HepG2 (cell line): Measurements from ENCODE around the gene SLC29A3. TPM values are rescaled to one million over a fixed set of nuclear protein-coding genes. Genes with fewer than 3 reads are reported as not detected.

Experiments used
- ADNP ChIP-seq: sonication (generic); formaldehyde crosslinking; IDR thresholded peaks from 2 replicates; pipeline ENCODE4 v1.4.0; 2020; ENCODE audit warnings: missing genetic modification reagents
- CEBPG ChIP-seq: IDR thresholded peaks from 2 replicates; pipeline ENCODE4 v1.6.1; 2016
- CHD4 ChIP-seq: fragments of 200-600 bp; sonication (generic); IDR thresholded peaks from 2 replicates; pipeline ENCODE4 v1.7.0; 2017; ENCODE audit warnings: mild to moderate bottlenecking, low read length, borderline replicate concordance
- CREB1 ChIP-seq, 2 experiments: fragments of 450-650 bp in 1 of 2; IDR thresholded peaks; 2 replicates each; pipeline ENCODE4 v1.6.1; 2016 to 2017; ENCODE audit warnings: control low read depth in 1 of 2, mild to moderate bottlenecking in 1 of 2, missing compliant biosample characterization in 1 of 2, missing genetic modification characterization in 1 of 2
- GLI4 ChIP-seq: sonication (generic); formaldehyde crosslinking; IDR thresholded peaks from 2 replicates; pipeline ENCODE4 v1.5.1; 2020; ENCODE audit warnings: missing genetic modification reagents, mild to moderate bottlenecking, moderate library complexity, borderline replicate concordance
- HMGXB3 ChIP-seq: sonication (generic); formaldehyde crosslinking; IDR thresholded peaks from 2 replicates; pipeline ENCODE4 v1.4.0; 2020; ENCODE audit warnings: missing genetic modification reagents, borderline replicate concordance
- KAT8 ChIP-seq: IDR thresholded peaks from 2 replicates; pipeline ENCODE4 v1.6.1; 2016; ENCODE audit warnings: missing genetic modification reagents, missing compliant biosample characterization
- KMT2B ChIP-seq: IDR thresholded peaks from 2 replicates; pipeline ENCODE4 v1.6.1; 2016; ENCODE audit warnings: missing genetic modification reagents, missing compliant biosample characterization
- MAFK ChIP-seq, 2 experiments: IDR thresholded peaks in 1 of 2; conservative IDR thresholded peaks in 1 of 2; 2 replicates each; pipeline ENCODE4 v1.6.1; 2011; ENCODE audit warnings: improper control_type of control experiment in 2 of 2, low read length in 2 of 2
- PAF1 ChIP-seq: IDR thresholded peaks from 2 replicates; pipeline ENCODE4 v1.6.1; 2016; ENCODE audit warnings: missing genetic modification reagents, missing compliant biosample characterization
- PHB2 ChIP-seq: fragments of 450-650 bp; IDR thresholded peaks from 2 replicates; pipeline ENCODE4 v1.6.1; 2018; ENCODE audit not compliant: partially characterized antibody
- PPARG ChIP-seq: conservative IDR thresholded peaks from 2 replicates; pipeline ENCODE4 v1.6.1; 2016; ENCODE audit warnings: missing biosample characterization, missing genetic modification reagents
- RAD51 ChIP-seq: fragments of 450-650 bp; IDR thresholded peaks from 2 replicates; pipeline ENCODE4 v1.6.1; 2016; ENCODE audit warnings: borderline replicate concordance
- RELA ChIP-seq: sonication (generic); formaldehyde crosslinking; IDR thresholded peaks from 2 replicates; pipeline ENCODE4 v1.4.0; 2020; ENCODE audit warnings: missing genetic modification reagents
- RFX3 ChIP-seq: IDR thresholded peaks from 2 replicates; pipeline ENCODE4 v1.6.1; 2016; ENCODE audit warnings: missing biosample characterization, missing genetic modification reagents
- SAFB2 ChIP-seq: sonication (generic); formaldehyde crosslinking; IDR thresholded peaks from 2 replicates; pipeline ENCODE4 v1.5.1; 2020; ENCODE audit warnings: missing genetic modification reagents, low read depth, mild to moderate bottlenecking, borderline replicate concordance
- SAP130 ChIP-seq: IDR thresholded peaks from 2 replicates; pipeline ENCODE4 v1.6.1; 2016; ENCODE audit warnings: low read depth
- SNAI1 ChIP-seq: sonication (generic); formaldehyde crosslinking; IDR thresholded peaks from 2 replicates; pipeline ENCODE4 v1.5.0; 2020; ENCODE audit warnings: mild to moderate bottlenecking, missing genetic modification reagents, borderline replicate concordance
- SP1 ChIP-seq, 2 experiments: fragments of 450-650 bp in 1 of 2; sonication (generic) in 1 of 2; formaldehyde crosslinking in 1 of 2; IDR thresholded peaks; 2 replicates each; pipeline versions ENCODE4 v1.4.0 to v1.6.1; 2016 to 2020; ENCODE audit warnings: missing genetic modification reagents in 1 of 2
- TERF1 ChIP-seq: sonication (generic); formaldehyde crosslinking; IDR thresholded peaks from 2 replicates; pipeline ENCODE4 v1.8.0; 2022; ENCODE audit warnings: mild to moderate bottlenecking, missing genetic modification reagents, moderate library complexity
- U2AF2 ChIP-seq: fragments of 200-400 bp; formaldehyde crosslinking; IDR thresholded peaks from 2 replicates; pipeline ENCODE4 v1.6.1; 2017; ENCODE audit warnings: low read depth, mild to moderate bottlenecking, low read length
- ZBTB34 ChIP-seq: sonication (generic); formaldehyde crosslinking; IDR thresholded peaks from 2 replicates; pipeline ENCODE4 v1.8.0; 2022; ENCODE audit warnings: mild to moderate bottlenecking, missing genetic modification reagents
- ZBTB7A ChIP-seq: sonication (generic); formaldehyde crosslinking; IDR thresholded peaks from 2 replicates; pipeline ENCODE4 v1.8.0; 2022; ENCODE audit warnings: mild to moderate bottlenecking, missing genetic modification reagents
- ZFX ChIP-seq: sonication (generic); formaldehyde crosslinking; IDR thresholded peaks from 2 replicates; pipeline ENCODE4 v1.4.0; 2020; ENCODE audit warnings: mild to moderate bottlenecking, low read depth, missing genetic modification reagents, moderate library complexity
- ZNF264 ChIP-seq: sonication (generic); formaldehyde crosslinking; IDR thresholded peaks from 2 replicates; pipeline ENCODE4 v1.4.0; 2020; ENCODE audit warnings: missing genetic modification reagents
- ZNF562 ChIP-seq: sonication (generic); formaldehyde crosslinking; IDR thresholded peaks from 2 replicates; pipeline ENCODE4 v1.8.0; 2022; ENCODE audit warnings: missing genetic modification reagents, borderline replicate concordance
- ZNF580 ChIP-seq: IDR thresholded peaks from 2 replicates; pipeline ENCODE4 v1.6.1; 2016; ENCODE audit warnings: low read depth, borderline replicate concordance
- polyA plus RNA-seq, 8 experiments: library from polyadenylated mRNA; depleted of rRNA in 3 of 8; stranded (reverse) in 7 of 8; unstranded in 1 of 8; fragments of >200 nt; fragmentation: Illumina TruSeq in 4 of 8; extraction: Trizol in 4 of 8; gene quantifications; 2 replicates each; pipeline versions ENCODE4 v1.2.1 to v1.2.3, GENCODE V29; 2011 to 2016; ENCODE audit warnings: low read depth in 4 of 8, missing spikeins in 1 of 8, mixed read lengths in 1 of 8; ENCODE audit not compliant: insufficient read depth in 1 of 8
- total RNA-seq, 5 experiments: library from RNA; depleted of rRNA; stranded (reverse); fragments of >200 nt; fragmentation: Illumina TruSeq; extraction: Trizol; gene quantifications; 2 replicates each; pipeline ENCODE4 v1.2.3, GENCODE V29; 2016; ENCODE audit warnings: low read depth in 1 of 5

Gene SLC29A3
- total and polyA plus RNA-seq, 2 of the 13 experiments (the other 11 are each of a cell fraction or from before 2014, with no cell fraction given): 8.6 to 11.8 TPM

- TF ChIP-seq SAP130 (CRISPR knock-in tag) (peak; percentile 36), MAFK (conservative IDR thresholded peaks at IDR 0.05 in 1 of 2, IDR thresholded peaks at IDR 0.05 in 1 of 2; ENCODE audit: low read length in 2 of 2) (no peak), ZNF264 (CRISPR knock-in tag) (no peak), SAFB2 (CRISPR knock-in tag) (no peak), HMGXB3 (CRISPR knock-in tag) (no peak), SNAI1 (CRISPR knock-in tag) (no peak), ZNF562 (no peak), ADNP (no peak), CEBPG (CRISPR knock-in tag) (peak; percentile 18; the same call in 1 of the 2 replicates), ZFX (CRISPR knock-in tag) (no peak), RELA (CRISPR knock-in tag) (no peak), U2AF2 (no peak), TERF1 (CRISPR knock-in tag) (no peak), PHB2 (no peak), ZBTB7A (CRISPR knock-in tag) (no peak), GLI4 (CRISPR knock-in tag) (no peak), CREB1 (IDR thresholded peaks at IDR 0.05) (no peak), CREB1 (CRISPR knock-in tag; IDR thresholded peaks at IDR 0.05) (peak; percentile 48; the same call in 1 of the 2 replicates), ZNF580 (CRISPR knock-in tag) (no peak), CHD4 (no peak), PPARG (peak; percentile 48), SP1 (IDR thresholded peaks at IDR 0.05) (no peak), SP1 (CRISPR knock-in tag; IDR thresholded peaks at IDR 0.05) (no peak), RFX3 (CRISPR knock-in tag) (no peak), KMT2B (CRISPR knock-in tag) (no peak), PAF1 (CRISPR knock-in tag) (no peak), RAD51 (no peak), KAT8 (CRISPR knock-in tag) (peak; percentile 30; the same call in 1 of the 2 replicates), ZBTB34 (CRISPR knock-in tag) (no peak)
These were observed 24.3 kb downstream of the SLC29A3 start (continued) for GRCh38 chr10:71343392-71343773.
